ENCODE measurements around the gene PARD3.
"Not testable (repeated sequence)": the region's sequence is repeated elsewhere in the genome, so short reads cannot be mapped to it uniquely, and the experiment has no call there.

PARD3 gene

GRCh38 chr10:34432589-34432988 lies 382.5 kb downstream of the PARD3 start:
- H3K4me3 ChIP-seq (ENCODE audit: control insufficient read depth, low read depth, low read length), result no peak overlapping the region
- TF ChIP-seq, protein P1, sequence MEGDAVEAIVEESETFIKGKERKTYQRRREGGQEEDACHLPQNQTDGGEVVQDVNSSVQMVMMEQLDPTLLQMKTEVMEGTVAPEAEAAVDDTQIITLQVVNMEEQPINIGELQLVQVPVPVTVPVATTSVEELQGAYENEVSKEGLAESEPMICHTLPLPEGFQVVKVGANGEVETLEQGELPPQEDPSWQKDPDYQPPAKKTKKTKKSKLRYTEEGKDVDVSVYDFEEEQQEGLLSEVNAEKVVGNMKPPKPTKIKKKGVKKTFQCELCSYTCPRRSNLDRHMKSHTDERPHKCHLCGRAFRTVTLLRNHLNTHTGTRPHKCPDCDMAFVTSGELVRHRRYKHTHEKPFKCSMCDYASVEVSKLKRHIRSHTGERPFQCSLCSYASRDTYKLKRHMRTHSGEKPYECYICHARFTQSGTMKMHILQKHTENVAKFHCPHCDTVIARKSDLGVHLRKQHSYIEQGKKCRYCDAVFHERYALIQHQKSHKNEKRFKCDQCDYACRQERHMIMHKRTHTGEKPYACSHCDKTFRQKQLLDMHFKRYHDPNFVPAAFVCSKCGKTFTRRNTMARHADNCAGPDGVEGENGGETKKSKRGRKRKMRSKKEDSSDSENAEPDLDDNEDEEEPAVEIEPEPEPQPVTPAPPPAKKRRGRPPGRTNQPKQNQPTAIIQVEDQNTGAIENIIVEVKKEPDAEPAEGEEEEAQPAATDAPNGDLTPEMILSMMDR (conservative IDR thresholded peaks at IDR 0.05; ENCODE audit: control insufficient read depth, insufficient read depth, low read depth, low read length), result no peak
- DNase-seq (ENCODE audit: low read depth), result no peak

DNA sequence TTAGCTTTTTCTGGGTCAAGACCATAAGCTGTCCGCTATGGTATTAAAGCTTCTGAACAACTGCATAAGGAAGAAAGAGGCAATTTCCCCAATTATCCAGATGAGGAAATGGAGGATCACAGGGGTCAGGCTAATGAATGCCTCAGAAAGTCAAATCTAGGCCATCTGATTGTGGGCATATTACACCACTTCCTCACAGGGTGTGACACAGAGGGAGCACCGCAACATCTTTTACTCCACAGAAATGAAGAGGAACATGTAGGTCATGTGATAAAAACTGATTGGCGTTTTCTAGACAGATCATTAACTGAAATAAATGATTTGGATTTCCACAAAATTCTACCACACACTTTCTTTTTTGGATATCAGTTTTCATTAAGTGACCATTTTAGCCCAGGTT lies 384.4 kb downstream of the PARD3 start:
- TF ChIP-seq, protein P1 (conservative IDR thresholded peaks at IDR 0.05; ENCODE audit: control insufficient read depth, insufficient read depth, low read depth, low read length), result no peak
- no peak for DNase-seq (ENCODE audit: low read depth)
- H3K4me3 ChIP-seq (ENCODE audit: control insufficient read depth, low read depth, low read length), result no peak overlapping the region

DNA sequence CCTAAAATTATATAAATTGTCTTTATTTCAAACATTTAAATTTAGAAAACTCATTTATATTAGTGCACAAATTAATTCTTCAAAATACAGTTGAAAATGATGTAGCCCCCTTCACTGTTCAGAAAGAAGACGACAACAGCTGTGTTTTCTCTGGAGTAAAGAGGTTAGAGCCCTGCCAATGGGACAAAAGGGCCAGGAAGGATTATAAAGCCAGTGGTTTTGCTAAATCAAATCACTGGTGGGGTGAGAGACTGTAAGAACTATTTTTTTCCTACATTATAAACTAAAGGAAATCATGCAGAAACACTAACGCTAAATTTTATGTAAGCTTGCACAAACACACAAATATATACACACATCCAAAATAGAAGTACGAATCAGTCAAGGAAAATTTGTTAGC lies 386.6 kb downstream of the PARD3 start:
- TF ChIP-seq, protein P1 (conservative IDR thresholded peaks at IDR 0.05; ENCODE audit: control insufficient read depth, insufficient read depth, low read depth, low read length), result no peak
- no peak overlapping the region for H3K4me3 ChIP-seq (ENCODE audit: control insufficient read depth, low read depth, low read length)
- DNase-seq (ENCODE audit: low read depth), result no peak

DNA sequence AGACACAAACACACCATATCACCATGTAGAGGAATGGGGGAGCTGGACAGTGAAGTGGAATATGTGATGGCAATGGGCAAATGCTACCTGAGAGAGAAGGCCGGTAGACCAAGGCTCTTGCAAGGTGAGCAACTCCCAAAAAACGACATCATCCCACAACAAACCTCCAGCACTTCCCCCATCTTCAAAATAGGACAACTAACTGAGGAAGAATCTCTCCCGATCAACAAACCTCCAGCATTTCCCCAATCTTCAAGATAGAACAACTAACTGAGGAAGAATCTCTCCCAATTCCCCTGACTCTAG lies 387.2 kb downstream of the PARD3 start:
- no peak for DNase-seq (ENCODE audit: low read depth)
- TF ChIP-seq, protein P1 (conservative IDR thresholded peaks at IDR 0.05; ENCODE audit: control insufficient read depth, insufficient read depth, low read depth, low read length), result no peak
- H3K4me3 ChIP-seq (ENCODE audit: control insufficient read depth, low read depth, low read length), result no peak overlapping the region

- not testable (repeated sequence) for DNase-seq (ENCODE audit: low read depth); H3K4me3 ChIP-seq (ENCODE audit: control insufficient read depth, low read depth, low read length)
Observed at GRCh38 chr10:34427158-34427910, 387.8 kb downstream of the PARD3 start.

- not testable (repeated sequence) for DNase-seq (ENCODE audit: low read depth); H3K4me3 ChIP-seq (ENCODE audit: control insufficient read depth, low read depth, low read length)
Observed at GRCh38 chr10:34426538-34427157, 388.4 kb downstream of the PARD3 start.

- H3K4me3 ChIP-seq (ENCODE audit: control insufficient read depth, low read depth, low read length), result no peak overlapping the region
- TF ChIP-seq, protein P1 (conservative IDR thresholded peaks at IDR 0.05; ENCODE audit: control insufficient read depth, insufficient read depth, low read depth, low read length), result no peak
- no peak for DNase-seq (ENCODE audit: low read depth)
Observed at GRCh38 chr10:34426041-34426440, 389.1 kb downstream of the PARD3 start.

Data from fibroblast of mammary gland (primary cell).